Mammary epithelial cell (primary cell): Measurements from ENCODE around the gene NMBR.
"Not testable (repeated sequence)": the region's sequence is repeated elsewhere in the genome, so short reads cannot be mapped to it uniquely, and the experiment has no call there.

Source experiments
- EZH2 ChIP-seq: IDR thresholded peaks from 2 replicates; pipeline ENCODE4 v1.6.1; 2012; ENCODE audit warnings: low read length, inconsistent platforms, borderline replicate concordance
- TF ChIP-seq, protein P1 (sequence below), 2 donors: IDR thresholded peaks in 1 of 2; conservative IDR thresholded peaks in 1 of 2; 2 replicates each; pipeline ENCODE4 v1.5.1; 2011 to 2012; ENCODE audit warnings: inconsistent platforms in 2 of 2, low read length in 2 of 2, mild to moderate bottlenecking in 2 of 2, control low read depth in 1 of 2, low read depth in 1 of 2; ENCODE audit not compliant: insufficient read depth in 1 of 2; ENCODE audit errors: extremely low read depth in 1 of 2

DNA sequence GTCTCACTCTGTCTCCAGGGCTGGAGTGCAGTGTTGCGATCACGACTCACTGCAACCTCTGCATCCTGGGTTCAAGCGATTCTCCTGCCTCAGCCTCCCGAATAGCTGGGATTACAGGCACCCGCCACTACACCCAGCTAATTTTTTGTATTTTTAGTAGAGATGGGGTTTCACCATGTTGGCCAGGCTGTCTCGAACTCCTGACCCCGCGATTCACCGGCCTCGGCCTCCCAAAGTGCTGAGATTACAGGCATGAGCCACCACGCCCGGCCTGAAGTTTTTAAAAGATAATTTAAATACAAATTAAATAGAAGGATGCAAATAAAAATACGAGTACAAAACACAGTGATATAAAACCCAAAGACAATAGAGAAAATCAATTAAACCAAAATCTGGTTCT lies 5.4 kb downstream of the NMBR start:
- TF ChIP-seq, protein P1, sequence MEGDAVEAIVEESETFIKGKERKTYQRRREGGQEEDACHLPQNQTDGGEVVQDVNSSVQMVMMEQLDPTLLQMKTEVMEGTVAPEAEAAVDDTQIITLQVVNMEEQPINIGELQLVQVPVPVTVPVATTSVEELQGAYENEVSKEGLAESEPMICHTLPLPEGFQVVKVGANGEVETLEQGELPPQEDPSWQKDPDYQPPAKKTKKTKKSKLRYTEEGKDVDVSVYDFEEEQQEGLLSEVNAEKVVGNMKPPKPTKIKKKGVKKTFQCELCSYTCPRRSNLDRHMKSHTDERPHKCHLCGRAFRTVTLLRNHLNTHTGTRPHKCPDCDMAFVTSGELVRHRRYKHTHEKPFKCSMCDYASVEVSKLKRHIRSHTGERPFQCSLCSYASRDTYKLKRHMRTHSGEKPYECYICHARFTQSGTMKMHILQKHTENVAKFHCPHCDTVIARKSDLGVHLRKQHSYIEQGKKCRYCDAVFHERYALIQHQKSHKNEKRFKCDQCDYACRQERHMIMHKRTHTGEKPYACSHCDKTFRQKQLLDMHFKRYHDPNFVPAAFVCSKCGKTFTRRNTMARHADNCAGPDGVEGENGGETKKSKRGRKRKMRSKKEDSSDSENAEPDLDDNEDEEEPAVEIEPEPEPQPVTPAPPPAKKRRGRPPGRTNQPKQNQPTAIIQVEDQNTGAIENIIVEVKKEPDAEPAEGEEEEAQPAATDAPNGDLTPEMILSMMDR (conservative IDR thresholded peaks at IDR 0.05 in 1 of 2, IDR thresholded peaks at IDR 0.05 in 1 of 2; ENCODE audit: extremely low read depth in 1 of 2, insufficient read depth in 1 of 2, low read depth in 1 of 2, low read length in 2 of 2) = not testable (repeated sequence)
- not testable (repeated sequence) for TF ChIP-seq EZH2
